HL-60 (cell line): ENCODE data around the gene ZCCHC2.

Source experiments
- DNase-seq, 2 experiments: peaks; one replicate each; pipeline ENCODE4 v3.0.0-alpha.2; 2010 to 2020; ENCODE audit warnings: low read depth in 1 of 2, low spot score in 1 of 2
- H3K27ac ChIP-seq: fragments of 250-450 bp; sonication (Bioruptor Pico); replicated peaks from 2 replicates; pipeline ENCODE4 v1.5.1; 2020; ENCODE audit warnings: mild to moderate bottlenecking, moderate library complexity
- H3K27me3 ChIP-seq: fragments of 250-450 bp; sonication (Bioruptor Pico); 2 replicates; pipeline ENCODE4 v1.5.1; 2021; ENCODE audit warnings: mild to moderate bottlenecking, moderate library complexity; ENCODE audit not compliant: insufficient read depth, poor library complexity, severe bottlenecking
- H3K4me3 ChIP-seq: replicated peaks from 2 replicates; pipeline ENCODE4 v1.5.1; 2011; ENCODE audit warnings: mild to moderate bottlenecking, control low read depth, low read length; ENCODE audit not compliant: insufficient read depth
- GABPA ChIP-seq: IDR thresholded peaks from 2 replicates; pipeline ENCODE4 v1.6.1; 2012; ENCODE audit warnings: low read depth
- POLR2AphosphoS5 ChIP-seq: IDR thresholded peaks from 2 replicates; pipeline ENCODE4 v1.6.1; 2012; ENCODE audit warnings: low read depth
- SPI1 ChIP-seq: IDR thresholded peaks from 2 replicates; pipeline ENCODE4 v1.6.1; 2012; ENCODE audit warnings: low read depth, mild to moderate bottlenecking, borderline replicate concordance
- TF ChIP-seq, protein P1 (sequence below): IDR thresholded peaks from 2 replicates; pipeline ENCODE4 v1.6.1; 2012; ENCODE audit warnings: low read depth; ENCODE audit not compliant: insufficient replicate concordance
- TF ChIP-seq, protein P2 (sequence below): IDR thresholded peaks from one replicate; pipeline ENCODE4 v1.5.1; 2011; ENCODE audit warnings: low read length, control low read depth, inconsistent platforms; ENCODE audit not compliant: insufficient read depth

ZCCHC2 gene

DNA sequence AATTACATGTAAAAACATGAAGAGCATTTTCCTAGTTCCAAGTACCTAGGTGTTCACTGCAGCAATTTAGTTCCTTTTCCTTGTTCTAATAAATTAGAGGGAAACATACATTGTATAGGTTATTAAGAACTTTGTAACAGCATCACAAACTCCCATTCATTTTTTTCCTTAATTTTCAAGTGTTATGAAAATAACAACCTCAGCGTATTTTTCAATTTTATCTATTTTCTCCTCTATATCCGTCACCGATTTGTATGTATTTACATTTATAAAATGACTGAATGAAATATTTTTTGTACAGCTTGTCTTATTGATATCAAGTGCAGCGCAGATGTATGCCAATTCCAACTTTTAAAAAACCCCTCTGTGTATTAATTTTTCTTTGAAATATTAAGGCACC, 44.0 kb downstream of the ZCCHC2 start:
- Histone ChIP-seq H3K4me3 (no peak overlapping the region), H3K27ac (no peak overlapping the region), H3K27me3 (no peaks in the 10 kb centered on the region)
- TF ChIP-seq POLR2AphosphoS5, result no peak
- TF ChIP-seq SPI1, result no peak
- TF ChIP-seq, protein P1, sequence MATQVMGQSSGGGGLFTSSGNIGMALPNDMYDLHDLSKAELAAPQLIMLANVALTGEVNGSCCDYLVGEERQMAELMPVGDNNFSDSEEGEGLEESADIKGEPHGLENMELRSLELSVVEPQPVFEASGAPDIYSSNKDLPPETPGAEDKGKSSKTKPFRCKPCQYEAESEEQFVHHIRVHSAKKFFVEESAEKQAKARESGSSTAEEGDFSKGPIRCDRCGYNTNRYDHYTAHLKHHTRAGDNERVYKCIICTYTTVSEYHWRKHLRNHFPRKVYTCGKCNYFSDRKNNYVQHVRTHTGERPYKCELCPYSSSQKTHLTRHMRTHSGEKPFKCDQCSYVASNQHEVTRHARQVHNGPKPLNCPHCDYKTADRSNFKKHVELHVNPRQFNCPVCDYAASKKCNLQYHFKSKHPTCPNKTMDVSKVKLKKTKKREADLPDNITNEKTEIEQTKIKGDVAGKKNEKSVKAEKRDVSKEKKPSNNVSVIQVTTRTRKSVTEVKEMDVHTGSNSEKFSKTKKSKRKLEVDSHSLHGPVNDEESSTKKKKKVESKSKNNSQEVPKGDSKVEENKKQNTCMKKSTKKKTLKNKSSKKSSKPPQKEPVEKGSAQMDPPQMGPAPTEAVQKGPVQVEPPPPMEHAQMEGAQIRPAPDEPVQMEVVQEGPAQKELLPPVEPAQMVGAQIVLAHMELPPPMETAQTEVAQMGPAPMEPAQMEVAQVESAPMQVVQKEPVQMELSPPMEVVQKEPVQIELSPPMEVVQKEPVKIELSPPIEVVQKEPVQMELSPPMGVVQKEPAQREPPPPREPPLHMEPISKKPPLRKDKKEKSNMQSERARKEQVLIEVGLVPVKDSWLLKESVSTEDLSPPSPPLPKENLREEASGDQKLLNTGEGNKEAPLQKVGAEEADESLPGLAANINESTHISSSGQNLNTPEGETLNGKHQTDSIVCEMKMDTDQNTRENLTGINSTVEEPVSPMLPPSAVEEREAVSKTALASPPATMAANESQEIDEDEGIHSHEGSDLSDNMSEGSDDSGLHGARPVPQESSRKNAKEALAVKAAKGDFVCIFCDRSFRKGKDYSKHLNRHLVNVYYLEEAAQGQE, result no peak
- TF ChIP-seq, protein P2, sequence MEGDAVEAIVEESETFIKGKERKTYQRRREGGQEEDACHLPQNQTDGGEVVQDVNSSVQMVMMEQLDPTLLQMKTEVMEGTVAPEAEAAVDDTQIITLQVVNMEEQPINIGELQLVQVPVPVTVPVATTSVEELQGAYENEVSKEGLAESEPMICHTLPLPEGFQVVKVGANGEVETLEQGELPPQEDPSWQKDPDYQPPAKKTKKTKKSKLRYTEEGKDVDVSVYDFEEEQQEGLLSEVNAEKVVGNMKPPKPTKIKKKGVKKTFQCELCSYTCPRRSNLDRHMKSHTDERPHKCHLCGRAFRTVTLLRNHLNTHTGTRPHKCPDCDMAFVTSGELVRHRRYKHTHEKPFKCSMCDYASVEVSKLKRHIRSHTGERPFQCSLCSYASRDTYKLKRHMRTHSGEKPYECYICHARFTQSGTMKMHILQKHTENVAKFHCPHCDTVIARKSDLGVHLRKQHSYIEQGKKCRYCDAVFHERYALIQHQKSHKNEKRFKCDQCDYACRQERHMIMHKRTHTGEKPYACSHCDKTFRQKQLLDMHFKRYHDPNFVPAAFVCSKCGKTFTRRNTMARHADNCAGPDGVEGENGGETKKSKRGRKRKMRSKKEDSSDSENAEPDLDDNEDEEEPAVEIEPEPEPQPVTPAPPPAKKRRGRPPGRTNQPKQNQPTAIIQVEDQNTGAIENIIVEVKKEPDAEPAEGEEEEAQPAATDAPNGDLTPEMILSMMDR, result no peak
- TF ChIP-seq GABPA, result no peak
- no peak for DNase-seq

DNA sequence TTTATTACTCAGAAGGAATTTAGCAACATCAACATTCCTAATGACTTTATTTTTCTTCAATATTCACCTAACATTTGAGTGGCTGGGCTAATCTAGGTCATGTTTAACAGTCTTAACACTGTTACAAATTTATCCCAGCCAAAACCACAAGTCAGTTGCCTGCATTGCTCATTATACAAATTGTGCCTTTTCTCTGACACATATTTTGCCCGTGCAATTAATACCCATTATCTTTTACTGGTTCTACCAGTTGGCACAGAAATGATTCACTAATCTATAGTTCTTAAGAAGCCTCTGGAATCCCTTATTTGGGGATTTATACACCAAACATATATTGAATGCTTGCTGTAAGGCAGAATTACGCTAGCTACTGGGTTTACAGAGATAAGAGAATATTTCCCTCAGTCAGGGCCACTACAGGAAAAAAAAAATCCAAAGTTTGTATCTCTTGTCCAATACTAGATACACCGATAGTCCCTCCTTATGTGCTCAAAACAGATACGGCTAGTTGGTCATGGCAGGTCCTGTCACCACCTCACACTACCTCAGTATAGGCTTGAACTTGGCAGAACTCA, 46.3 kb downstream of the ZCCHC2 start:
- H3K27me3 ChIP-seq, result no peaks in the 10 kb centered on the region
- TF ChIP-seq, protein P2, result no peak
- no peak for DNase-seq

DNA sequence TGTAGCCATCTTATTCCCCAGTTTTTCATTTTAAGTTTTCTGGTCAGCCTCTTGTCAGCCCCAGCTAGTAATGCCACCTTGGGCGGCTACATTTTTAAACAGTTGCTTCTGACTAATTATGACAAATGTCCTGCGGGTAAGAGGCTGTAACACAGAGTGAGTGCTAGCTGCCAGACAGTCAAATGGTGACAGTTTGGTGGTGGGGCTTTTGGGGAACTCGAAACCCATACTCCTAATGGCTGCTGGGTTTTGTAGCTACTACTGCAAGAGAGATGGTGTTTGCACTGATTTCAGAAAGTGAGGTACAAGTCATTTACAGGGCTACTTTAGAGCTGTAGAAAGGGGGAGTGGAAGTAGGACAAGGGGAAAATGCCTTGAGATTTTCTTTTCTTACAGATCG, 48.2 kb downstream of the ZCCHC2 start:
- DNase-seq, result no peak
- H3K27ac ChIP-seq, result no peak overlapping the region

More for the DNA sequence above, 46.3 kb downstream of the ZCCHC2 start:
- Histone ChIP-seq H3K4me3 (no peak overlapping the region), H3K27ac (no peak overlapping the region)

More for the DNA sequence above, 48.2 kb downstream of the ZCCHC2 start:
- Histone ChIP-seq H3K27me3 (no peaks in the 10 kb centered on the region), H3K4me3 (no peak overlapping the region)
- TF ChIP-seq SPI1, result no peak
- TF ChIP-seq, protein P2, result no peak
- TF ChIP-seq GABPA, result no peak
- no peak for TF ChIP-seq POLR2AphosphoS5
- TF ChIP-seq, protein P1, result no peak
